DOHH2 (cell line): ENCODE data around the gene TMEM258.

Experiments
- H3F3A ChIP-seq: fragments of 200-600 bp; sonication (generic), shearing (Covaris generic); 2 replicates; pipeline ENCODE4 v1.6.0; 2016; ENCODE audit warnings: antibody characterized with exemption, mild to moderate bottlenecking; ENCODE audit not compliant: control insufficient read depth, insufficient read depth
- H3K27ac ChIP-seq: fragments of 200-600 bp; sonication (generic); 2 replicates; pipeline ENCODE4 v1.5.1; 2014; ENCODE audit warnings: low read depth, mild to moderate bottlenecking, low read length, moderate library complexity
- H3K27me3 ChIP-seq: fragments of 200-600 bp; sonication (generic); 2 replicates; pipeline ENCODE4 v1.6.1; 2014; ENCODE audit warnings: mild to moderate bottlenecking, low read length, mixed read lengths; ENCODE audit not compliant: control insufficient read depth
- H3K36me3 ChIP-seq: fragments of 200-600 bp; sonication (generic); 2 replicates; pipeline ENCODE4 v1.6.1; 2014; ENCODE audit warnings: mild to moderate bottlenecking, low read length, moderate library complexity, mixed read lengths; ENCODE audit not compliant: control insufficient read depth
- H3K4me1 ChIP-seq: fragments of 200-600 bp; sonication (generic); 2 replicates; pipeline ENCODE4 v1.6.1; 2014; ENCODE audit warnings: mild to moderate bottlenecking, low read length, mixed read lengths; ENCODE audit not compliant: control insufficient read depth
- H3K4me2 ChIP-seq: fragments of 200-600 bp; sonication (generic); 2 replicates; pipeline ENCODE4 v1.6.0; 2014; ENCODE audit warnings: mild to moderate bottlenecking, low read length, moderate library complexity
- H3K4me3 ChIP-seq: fragments of 200-600 bp; sonication (generic); 2 replicates; pipeline ENCODE4 v1.5.1; 2014; ENCODE audit warnings: mild to moderate bottlenecking, low read length, mixed read lengths
- H3K79me2 ChIP-seq: fragments of 200-600 bp; sonication (generic); 2 replicates; pipeline ENCODE4 v1.6.1; 2014; ENCODE audit warnings: mild to moderate bottlenecking, low read length, mixed read lengths; ENCODE audit not compliant: control insufficient read depth
- H3K9me2 ChIP-seq: fragments of 200-600 bp; sonication (generic); replicated peaks from 2 replicates; pipeline ENCODE4 v1.6.1; 2014; ENCODE audit warnings: mild to moderate bottlenecking, low read length, mixed read lengths; ENCODE audit not compliant: control insufficient read depth
- H3K9me3 ChIP-seq: fragments of 200-600 bp; sonication (generic); 2 replicates; pipeline ENCODE4 v1.6.1; 2014; ENCODE audit warnings: antibody characterized with exemption, low read length, mixed read lengths; ENCODE audit not compliant: control insufficient read depth, insufficient read depth
- H4K20me1 ChIP-seq: fragments of 200-600 bp; sonication (generic); 2 replicates; pipeline ENCODE4 v1.6.0; 2014; ENCODE audit warnings: low read depth, mild to moderate bottlenecking, antibody characterized with exemption, low read length, moderate library complexity; ENCODE audit not compliant: control insufficient read depth, insufficient read depth
- EZH2phosphoT487 ChIP-seq: fragments of 200-600 bp; sonication (generic); IDR thresholded peaks from 2 replicates; pipeline ENCODE4 v1.6.1; 2017; ENCODE audit warnings: borderline replicate concordance, mild to moderate bottlenecking, antibody characterized with exemption, low read length, moderate library complexity, mixed read lengths
- TF ChIP-seq, protein P1 (sequence below): fragments of 200-600 bp; sonication (generic); IDR thresholded peaks from one replicate; pipeline ENCODE4 v1.5.1; 2014; ENCODE audit warnings: antibody characterized with exemption, mild to moderate bottlenecking, low read depth, low read length; ENCODE audit not compliant: poor library complexity, severe bottlenecking

TMEM258 gene

DNA sequence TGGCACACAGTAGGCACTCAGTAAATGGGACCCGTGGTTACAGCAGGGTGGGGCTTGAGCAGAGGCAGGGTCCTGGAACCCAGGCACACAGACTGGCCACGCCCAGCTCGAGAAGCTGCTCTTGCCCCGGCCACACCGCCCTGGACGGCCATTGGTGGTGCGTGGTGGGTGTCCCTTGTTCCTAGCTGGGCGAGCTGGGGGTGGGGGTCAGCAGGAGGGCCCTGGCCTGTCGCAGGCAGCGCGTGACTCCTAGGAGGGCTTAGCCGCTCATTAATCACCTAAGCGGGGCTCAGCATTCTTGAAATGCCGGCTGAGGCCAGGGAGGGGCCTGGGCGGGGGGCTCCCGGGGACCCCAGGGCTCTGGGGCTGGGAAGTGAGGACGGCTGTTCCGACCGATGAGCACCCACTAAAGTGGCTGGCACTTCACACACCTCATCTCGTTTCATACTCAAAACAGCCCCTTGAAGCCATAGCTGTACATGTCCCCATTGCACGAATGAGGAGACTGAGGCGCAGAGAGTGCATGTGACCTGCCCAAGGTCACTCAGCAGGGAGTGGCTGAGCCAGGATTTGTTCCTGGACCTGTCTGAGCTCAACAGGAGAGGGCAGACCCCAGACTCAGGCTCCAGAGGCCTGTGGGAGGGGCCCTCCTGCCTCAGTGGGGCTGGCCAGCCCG is 28.3 kb downstream of the TMEM258 start:
- H3K27ac ChIP-seq: no peak overlapping the region
- no peaks in the 10 kb centered on the region for H3K36me3 ChIP-seq
- TF ChIP-seq, protein P1, sequence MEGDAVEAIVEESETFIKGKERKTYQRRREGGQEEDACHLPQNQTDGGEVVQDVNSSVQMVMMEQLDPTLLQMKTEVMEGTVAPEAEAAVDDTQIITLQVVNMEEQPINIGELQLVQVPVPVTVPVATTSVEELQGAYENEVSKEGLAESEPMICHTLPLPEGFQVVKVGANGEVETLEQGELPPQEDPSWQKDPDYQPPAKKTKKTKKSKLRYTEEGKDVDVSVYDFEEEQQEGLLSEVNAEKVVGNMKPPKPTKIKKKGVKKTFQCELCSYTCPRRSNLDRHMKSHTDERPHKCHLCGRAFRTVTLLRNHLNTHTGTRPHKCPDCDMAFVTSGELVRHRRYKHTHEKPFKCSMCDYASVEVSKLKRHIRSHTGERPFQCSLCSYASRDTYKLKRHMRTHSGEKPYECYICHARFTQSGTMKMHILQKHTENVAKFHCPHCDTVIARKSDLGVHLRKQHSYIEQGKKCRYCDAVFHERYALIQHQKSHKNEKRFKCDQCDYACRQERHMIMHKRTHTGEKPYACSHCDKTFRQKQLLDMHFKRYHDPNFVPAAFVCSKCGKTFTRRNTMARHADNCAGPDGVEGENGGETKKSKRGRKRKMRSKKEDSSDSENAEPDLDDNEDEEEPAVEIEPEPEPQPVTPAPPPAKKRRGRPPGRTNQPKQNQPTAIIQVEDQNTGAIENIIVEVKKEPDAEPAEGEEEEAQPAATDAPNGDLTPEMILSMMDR: no peak
- no peak for TF ChIP-seq EZH2phosphoT487
- H3F3A ChIP-seq: no peaks in the 10 kb centered on the region
- H3K4me3 ChIP-seq: no peak overlapping the region
- no peaks in the 10 kb centered on the region for H3K9me3 ChIP-seq
- no peak overlapping the region for H3K4me2 ChIP-seq
- H3K9me2 ChIP-seq: no peaks in the 10 kb centered on the region
- H3K27me3 ChIP-seq: no peaks in the 10 kb centered on the region
- H3K79me2 ChIP-seq: no peaks in the 10 kb centered on the region
- no peaks in the 10 kb centered on the region for H4K20me1 ChIP-seq
- H3K4me1 ChIP-seq: no peaks in the 10 kb centered on the region

DNA sequence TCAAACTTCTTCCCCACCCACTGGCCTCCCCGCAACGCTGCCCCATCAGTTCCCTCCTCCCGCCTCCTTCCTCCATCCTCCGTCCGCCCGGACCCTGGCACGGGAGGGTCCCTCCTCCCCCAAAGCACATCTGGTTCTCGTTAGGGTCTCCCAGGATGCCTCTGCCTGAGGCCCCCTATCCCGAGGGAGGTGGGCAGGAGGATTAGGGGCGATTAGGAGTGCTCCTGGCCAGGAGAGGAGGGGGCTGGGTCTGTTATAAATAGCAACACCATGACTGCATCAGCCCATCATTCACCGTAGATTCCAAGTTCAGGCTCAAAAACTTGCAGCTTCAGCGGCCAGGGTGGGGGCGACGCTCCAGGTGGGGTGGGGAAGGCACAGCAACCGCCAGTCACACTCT is 29.6 kb downstream of the TMEM258 start:
- Histone ChIP-seq H3K9me2 (no peaks in the 10 kb centered on the region), H3K9me3 (no peaks in the 10 kb centered on the region), H3K4me2 (no peak overlapping the region), H3K4me1 (no peaks in the 10 kb centered on the region), H3F3A (no peaks in the 10 kb centered on the region), H3K27ac (no peak overlapping the region), H4K20me1 (no peaks in the 10 kb centered on the region), H3K4me3 (no peak overlapping the region), H3K79me2 (no peaks in the 10 kb centered on the region), H3K27me3 (no peaks in the 10 kb centered on the region), H3K36me3 (no peaks in the 10 kb centered on the region)
- TF ChIP-seq, protein P1: no peak
- TF ChIP-seq EZH2phosphoT487: no peak

GRCh38 chr11:61762223-61762615 is 30.2 kb downstream of the TMEM258 start:
- no peaks in the 10 kb centered on the region for H3K36me3 ChIP-seq
- TF ChIP-seq, protein P1: no peak
- no peak for TF ChIP-seq EZH2phosphoT487
- no peak overlapping the region for H3K27ac ChIP-seq
- no peaks in the 10 kb centered on the region for H3F3A ChIP-seq
- no peaks in the 10 kb centered on the region for H3K9me2 ChIP-seq
- no peaks in the 10 kb centered on the region for H3K9me3 ChIP-seq
- no peaks in the 10 kb centered on the region for H3K27me3 ChIP-seq
- no peaks in the 10 kb centered on the region for H3K4me1 ChIP-seq
- H3K4me3 ChIP-seq: no peak overlapping the region
- no peaks in the 10 kb centered on the region for H4K20me1 ChIP-seq
- no peaks in the 10 kb centered on the region for H3K79me2 ChIP-seq
- H3K4me2 ChIP-seq: no peak overlapping the region
